GM18498 (cell line): ENCODE results near the gene FREM1.

ENCODE experiments used
- ATAC-seq: cut with Tn5 transposase; IDR thresholded peaks from one replicate; pipeline ENCODE4 v1.9.1; 2021; ENCODE audit warnings: mild to moderate bottlenecking, moderate library complexity; ENCODE audit not compliant: unreplicated experiment

FREM1 gene

DNA sequence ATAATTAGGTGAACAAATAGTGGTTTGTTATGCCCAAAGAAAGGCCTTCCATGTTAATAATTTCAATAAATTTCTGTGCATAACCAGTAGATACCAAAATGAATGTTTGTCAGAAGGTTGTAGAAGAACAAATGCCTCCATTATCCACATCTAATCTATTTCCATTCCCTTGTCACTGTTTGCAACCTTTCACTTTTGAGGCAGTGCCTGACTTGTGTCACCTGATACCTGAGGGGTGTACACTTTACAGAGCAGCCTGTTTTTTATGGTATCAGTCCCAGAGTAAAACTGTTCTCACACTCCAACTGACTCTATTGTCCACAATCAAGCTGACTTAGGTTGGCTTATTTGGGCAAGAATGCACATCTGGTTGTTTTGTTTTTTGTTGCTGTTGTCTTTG is 40.1 kb downstream of the FREM1 start:
- no peak for ATAC-seq

DNA sequence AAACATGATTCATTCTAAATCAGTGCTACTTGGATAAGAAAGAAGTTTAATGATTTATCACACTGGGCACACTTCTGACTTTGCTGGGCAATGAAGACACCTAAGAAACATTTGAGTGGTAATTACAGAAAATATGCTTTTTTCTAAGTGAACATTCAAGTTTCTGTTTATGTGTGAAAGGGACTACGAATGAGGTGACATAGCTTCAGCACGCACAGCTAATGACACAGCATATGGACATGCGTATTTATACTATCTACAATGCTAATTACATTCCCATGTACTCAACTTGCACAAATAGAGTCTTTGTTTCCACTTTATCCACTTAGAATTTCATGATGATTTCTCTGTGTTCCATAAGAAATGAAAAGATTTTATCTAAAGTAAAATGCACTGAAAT is 40.6 kb downstream of the FREM1 start:
- ATAC-seq, result no peak

DNA sequence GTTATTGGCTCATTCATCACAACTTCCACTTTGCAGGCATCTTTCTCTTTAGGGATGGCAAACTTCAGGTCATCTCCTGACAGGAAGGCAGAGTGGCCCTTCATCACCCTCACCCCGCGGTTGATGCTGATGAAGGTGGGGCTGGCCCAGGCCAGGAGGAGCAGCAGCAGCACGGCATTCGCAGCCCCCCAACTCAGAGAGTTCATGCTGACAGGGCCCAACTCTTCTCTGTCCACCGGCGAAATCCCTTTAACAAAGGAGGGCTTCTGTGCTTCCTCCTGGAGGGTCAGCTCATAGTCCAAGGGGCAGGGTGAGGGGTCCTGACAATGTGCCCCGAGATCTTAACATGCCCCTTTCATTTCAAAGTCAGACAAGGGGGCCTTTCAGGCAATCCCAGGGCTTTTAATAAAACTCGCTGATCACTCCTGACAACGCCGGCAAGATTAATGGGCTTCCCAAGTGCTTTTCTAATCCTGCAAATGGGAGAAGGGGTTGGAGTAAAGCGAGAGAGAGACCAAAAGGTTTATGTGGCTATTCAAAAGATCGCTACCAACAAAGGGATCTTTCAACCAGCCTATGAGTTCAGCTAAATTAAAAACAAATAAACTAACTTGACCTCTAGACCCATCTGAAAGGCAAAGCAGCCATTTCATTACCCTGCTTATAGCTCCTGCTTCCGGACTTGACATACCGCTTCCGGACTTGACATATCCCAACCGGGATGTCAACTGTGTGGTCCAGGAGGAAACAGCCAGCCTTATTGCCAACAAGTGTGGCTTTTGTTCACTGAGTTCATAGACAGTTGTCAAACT is 41.2 kb downstream of the FREM1 start:
- no peak for ATAC-seq

DNA sequence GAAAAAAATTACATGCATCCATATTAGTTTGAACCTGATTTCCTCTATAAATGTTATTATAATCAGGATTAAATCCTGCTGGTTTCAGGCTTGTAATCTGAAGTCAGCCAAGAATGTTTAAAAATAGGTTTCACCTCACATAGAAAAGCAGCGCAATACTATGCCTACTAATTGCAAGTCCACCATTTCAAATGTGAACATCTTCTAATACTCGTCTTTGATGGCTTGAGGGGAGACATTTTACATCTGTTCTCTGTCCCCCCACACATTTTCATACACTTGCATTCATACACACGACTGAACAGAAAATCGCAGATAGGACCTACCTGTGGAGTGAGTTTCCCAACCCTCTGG is 41.8 kb downstream of the FREM1 start:
- ATAC-seq, result no peak

DNA sequence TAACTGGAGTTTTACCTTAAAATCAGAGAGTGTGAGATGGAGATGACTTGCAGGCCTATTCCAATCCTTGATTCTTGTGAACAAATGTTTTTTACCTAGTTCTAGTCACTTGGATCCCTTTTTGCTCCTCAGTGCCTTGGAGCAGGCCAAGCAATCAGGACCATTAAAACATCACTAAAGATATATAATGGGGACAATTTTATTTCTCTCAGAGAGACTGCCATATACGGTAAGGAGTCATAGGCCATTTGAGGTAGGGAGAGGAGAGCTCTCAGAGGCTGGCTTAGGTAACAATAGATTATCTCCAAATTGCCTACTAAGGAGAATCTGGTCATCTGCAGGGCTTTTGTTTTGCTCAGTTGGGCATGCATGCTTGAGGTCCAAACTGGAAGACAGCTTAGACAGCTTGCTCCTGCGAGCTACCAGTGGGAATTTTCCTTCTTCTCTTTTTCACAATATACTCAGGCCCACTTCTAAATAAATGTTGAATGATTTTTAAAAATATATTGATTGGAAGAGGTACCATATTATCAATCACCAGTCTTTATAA is 44.0 kb downstream of the FREM1 start:
- ATAC-seq, result no peak

DNA sequence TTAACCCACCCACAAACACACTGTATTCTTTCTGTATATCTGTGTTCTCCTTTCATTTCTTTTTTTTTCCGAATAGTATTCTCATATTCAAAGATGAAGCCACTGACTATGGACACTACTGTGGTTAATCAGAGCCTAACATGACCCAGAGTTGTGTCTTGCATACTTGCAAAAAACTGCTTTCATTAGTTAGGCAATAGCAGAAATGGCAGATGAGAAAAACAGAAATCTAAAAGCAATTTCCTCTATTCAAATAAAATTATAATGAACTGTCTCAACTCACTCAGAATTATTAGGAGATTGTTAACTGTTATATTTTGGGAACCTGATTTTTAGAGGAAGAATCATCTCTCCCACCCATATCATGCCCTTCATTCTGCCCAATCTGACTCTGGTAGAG is 45.9 kb downstream of the FREM1 start:
- no peak for ATAC-seq

DNA sequence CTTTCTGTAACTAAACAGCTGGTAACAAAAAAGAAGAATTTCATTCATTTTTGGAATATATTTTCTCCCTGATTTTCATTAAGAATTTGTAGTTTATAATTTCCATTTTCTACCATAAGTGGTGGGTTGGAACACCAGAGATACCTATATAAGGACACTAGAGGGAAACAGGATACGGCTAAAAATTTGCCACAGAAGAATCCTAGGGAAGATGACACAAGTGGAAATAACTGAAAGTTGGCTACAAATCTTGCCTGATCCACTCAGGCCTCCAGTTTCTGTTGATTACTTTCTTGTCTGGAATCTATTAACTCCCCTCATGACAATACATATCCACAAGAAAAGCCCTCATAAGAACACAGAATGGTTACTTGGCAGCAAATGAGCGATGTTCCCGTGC is 46.8 kb downstream of the FREM1 start:
- no peak for ATAC-seq

DNA sequence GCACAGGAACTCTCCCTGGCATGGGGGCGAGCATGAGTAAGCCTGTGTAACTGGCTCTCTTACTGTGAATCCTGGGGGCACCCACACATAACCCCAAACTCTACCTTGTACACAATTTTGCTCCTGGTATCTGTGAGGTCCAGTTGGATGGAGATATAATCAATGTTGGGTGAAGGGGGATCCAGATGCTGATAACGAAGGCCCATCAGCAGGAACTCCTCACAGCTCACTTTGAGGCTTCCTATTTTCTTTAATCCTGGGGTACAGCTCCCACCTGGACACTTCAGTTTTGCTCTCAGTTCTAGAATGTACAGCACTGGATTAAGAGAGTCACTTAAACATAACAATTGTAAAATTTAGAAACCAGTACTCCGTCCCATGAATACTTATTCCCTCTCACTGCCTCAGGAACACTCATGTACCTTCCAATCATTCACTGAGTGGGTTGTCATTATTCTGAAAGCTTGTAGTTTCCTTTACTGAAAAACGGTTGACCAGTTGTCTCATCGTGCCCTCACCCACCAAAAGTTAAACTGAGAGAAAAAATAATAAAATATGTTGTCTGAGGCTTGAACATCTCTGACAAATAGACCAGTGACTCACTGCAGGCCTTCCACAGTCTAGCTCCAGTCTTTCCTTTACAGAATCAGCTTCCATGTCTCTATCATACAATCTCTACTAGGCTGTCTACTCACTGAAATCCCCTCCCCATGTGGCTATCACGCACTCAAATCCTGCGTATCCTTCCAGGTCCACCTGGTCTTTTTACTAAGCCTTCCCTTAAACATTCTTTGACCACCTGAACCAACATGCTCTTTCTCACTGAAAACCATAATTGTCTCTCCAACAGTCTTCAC is 52.6 kb downstream of the FREM1 start:
- no peak for ATAC-seq

DNA sequence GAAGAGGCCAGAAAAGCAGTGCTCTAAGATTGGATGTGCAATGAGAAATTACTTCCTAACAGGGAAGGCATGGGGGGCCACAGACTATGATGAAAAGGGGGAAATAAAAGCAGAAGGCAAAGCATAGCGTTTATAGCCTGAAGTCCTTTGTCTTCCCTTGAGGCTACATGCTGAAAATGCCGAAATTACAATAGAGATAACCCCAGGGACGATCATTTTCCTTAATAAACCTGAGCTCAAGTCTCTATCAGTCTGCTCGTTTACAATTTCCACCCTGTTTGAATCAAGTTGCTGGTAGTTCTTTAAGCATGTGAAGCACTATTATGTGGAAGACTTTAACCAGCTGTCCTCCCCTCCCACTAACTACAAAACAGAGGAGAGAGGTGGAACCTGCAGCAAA is 60.4 kb downstream of the FREM1 start:
- ATAC-seq, result no peak

DNA sequence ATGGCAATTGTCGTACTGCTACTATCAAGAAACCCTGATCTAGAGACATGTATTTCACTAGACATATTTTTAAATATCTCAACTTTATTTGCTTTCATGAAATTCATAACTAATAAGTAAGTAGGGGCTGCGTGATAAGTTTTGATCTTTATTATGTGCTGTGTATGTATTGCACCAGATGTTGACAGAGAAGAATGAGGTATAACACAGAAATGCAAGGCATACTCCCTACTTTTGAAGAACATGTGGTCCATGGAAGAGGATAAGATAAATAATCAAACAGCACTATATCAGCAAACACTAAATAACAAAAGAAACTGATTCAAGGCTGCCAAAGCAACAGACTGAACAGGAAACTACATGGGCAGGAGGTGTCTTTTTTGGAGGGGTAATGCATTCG is 60.9 kb downstream of the FREM1 start:
- no peak for ATAC-seq

DNA sequence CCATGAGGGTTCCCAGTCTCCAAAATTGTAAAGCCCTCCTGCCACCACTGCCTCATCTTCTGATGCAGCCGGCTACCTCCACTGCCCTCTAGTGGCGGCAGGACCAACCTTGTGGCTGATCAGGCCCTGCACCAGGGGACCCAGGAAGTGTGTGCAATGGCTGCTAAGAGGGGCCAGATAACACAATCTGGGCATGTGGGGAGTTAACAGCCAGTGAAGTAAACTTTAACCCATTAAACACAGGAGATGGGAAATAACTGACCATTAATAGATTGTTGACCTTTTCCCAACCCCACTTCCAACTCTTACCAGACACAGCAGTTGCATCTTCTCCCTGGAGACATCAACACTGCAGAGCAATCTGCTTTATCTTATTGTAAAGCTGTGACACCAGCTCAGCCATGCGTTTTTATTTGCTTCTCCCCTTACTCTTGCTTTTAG is 63.3 kb downstream of the FREM1 start:
- peak; percentile 99 for ATAC-seq

DNA sequence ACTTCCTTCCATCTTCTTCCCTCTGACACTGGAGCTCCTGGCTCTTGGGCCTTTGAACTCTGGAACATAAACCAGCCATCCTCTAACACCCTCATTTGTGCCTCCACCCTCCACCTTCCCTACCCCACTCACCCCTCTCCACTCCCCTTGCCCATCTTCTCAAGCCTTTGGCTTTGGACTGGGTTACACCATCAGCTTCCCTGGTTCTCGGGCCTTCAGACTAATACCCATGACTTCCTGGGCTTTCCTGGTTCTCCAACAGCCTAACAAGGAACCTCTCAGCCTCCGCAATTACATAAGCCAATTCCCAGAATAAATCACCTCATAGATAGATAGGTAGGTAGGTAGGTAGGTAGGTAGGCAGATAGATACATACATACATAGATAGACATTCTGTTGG is 67.1 kb downstream of the FREM1 start:
- ATAC-seq, result no peak

DNA sequence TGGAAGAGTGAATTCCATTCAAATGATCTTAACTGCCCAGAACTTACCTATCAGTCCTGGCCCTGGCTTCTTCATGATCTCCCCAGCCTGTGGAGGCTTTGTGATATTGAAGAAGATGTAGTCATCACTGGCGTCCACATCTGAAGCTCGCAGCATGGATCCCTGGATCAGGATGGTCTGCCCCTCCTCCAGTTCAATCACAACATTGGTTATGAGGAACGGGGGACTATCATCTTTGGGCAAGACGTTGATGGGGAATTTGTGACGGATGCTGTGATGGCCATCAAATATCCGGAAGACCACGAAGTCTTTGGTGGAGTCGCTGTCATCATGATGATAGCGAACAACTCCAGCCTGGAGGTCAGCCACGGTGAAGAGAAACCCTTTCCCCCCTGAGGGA is 68.0 kb downstream of the FREM1 start:
- ATAC-seq, result no peak

DNA sequence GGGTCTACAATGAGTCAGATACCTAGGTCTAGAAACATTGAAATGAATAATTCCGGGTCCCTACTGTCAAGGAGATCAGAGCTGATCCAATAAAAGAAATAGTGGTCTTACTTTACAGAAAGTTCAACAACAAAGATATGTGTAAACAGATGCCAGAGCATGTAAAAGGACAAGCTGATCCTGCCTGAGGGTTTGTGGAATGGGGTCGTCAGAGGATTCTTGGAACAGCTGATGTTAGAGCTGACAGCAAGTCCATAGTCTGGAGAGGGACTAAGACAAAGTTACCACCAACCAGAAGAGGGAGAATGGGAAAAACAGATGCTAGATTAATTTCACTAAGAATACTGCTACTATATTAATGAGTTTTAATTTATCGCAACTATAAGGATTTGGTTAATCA is 71.5 kb downstream of the FREM1 start:
- ATAC-seq, result no peak

DNA sequence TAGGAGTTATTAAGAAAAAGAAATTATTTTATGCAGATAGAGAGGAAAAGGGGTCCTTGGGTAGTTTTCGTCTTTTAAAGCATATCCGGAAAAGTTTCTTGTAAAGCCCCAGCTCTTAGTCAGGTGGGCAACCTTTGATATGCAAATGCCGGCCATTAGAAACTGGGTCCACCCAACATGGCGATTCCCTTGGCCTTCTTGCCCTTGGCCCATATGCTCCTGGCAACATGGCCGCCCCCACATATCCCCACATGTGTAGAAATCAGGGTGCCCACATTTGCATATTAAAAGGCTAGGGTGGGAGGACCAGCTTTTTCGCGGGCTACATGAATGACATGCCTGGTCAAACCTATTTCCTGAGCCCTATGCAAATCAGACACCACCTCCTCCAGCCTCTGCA is 73.3 kb downstream of the FREM1 start:
- no peak for ATAC-seq

DNA sequence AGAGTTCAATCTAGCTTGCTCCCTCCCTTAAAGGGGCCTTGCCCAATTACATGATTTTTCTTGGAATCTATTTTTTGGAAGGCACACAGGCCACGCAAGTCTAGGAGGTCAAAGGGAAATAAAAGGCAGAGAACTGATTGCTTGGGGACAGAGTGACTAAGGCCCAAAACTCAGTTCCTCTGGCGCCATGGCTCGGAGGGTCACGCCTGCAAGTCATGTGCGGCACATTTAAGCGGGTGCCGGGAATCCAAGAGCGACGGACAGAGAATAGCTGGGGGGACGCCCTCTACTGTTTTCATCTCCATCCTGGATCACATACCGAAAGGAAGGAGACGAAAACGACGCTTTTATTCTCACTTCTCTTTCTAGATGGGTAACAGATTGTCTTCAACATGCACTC is 78.6 kb downstream of the FREM1 start:
- ATAC-seq, result no peak

DNA sequence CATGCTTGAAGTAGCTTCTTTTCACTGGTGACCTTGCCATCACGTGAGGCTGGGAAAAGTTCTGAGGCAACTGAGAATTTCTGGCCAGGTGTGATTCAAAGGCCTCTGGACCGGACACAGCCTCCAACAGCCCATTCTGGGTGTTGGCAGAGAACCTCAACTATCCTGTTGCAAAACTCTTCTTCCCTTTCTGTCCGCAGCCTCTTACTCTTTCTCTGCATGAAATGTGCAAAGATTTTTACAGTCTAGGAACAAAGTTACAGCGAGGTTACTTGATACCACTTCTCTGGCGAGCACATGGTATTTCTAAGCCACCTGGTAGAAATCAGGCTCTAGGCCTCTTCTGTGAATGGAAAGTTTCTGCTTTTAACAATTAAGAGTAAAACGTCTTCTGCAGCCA is 79.2 kb downstream of the FREM1 start:
- ATAC-seq, result no peak

DNA sequence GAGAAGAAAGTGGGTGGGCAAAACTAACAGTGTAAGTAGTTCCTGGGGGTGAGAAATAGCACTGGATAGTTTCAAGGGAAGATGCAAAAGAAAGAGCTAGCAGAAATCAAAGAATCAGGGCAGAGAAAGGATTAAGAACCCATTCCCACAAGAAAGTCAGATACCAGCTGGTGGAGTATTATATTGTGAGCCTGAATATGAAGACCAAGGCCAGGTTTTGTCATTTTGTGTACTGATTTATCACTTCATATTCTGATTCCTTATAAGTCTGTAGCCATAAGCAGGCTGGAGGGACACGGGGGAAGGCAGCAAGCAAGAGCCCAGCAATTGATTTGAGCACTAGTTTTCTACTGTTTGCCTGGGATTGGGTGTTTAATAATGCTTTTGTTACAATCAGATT is 80.2 kb downstream of the FREM1 start:
- ATAC-seq, result no peak

DNA sequence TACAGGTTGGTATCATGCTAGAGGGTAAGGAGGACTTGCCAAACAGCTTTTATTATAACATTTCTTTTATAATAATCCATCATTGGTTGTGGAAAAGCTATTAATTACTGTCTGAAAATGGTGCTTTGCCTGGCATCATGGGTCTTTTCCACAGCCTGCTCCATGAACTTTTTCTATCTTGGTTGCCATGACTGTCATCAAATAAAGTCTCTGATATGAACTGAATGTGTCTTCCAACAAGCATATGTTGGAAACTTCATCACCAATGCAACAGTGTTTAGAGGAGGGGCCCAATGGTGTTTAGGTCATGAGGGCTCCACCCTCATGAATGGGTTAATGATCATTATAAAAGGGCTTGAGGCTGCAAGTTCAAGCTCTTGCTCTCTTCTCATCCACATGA is 81.0 kb downstream of the FREM1 start:
- no peak for ATAC-seq

DNA sequence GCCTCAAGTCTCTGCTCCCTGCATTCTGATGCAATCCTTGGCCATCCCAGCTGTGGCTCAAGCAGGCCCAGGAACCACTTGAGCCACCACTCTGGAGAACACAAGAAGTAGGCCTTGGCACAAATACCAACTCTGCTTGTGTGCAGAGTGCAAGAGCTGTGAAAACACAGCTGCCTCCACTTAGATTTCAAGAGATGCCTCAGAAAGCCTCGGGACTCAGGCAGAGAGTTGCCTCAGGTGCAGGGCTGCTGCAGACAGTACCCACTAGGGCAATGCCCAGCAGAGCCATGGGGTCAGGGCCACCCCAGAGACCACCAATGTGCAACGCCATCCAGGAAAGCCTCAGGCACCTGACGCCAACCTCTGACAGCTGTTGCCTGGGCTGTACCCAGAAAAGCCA is 82.4 kb downstream of the FREM1 start:
- no peak for ATAC-seq

DNA sequence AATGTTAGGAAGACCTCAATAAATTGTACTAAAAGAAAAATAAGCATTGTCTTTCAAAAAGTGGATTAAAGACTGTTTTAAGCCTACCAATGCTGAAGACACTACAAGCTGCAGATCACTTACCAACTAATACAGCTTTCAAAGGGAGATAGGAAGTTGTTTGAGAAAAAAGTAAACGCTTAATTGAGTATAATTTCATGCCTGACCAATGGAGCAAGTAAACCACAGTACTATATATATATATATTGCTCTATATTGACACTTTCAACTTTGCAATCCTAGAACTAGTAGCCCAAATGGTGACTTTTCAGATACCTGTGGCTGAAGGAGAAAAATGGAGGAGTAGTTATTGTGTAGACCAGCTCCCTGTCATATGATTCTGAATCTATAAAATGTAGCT is 85.7 kb downstream of the FREM1 start:
- peak; percentile 45 for ATAC-seq

DNA sequence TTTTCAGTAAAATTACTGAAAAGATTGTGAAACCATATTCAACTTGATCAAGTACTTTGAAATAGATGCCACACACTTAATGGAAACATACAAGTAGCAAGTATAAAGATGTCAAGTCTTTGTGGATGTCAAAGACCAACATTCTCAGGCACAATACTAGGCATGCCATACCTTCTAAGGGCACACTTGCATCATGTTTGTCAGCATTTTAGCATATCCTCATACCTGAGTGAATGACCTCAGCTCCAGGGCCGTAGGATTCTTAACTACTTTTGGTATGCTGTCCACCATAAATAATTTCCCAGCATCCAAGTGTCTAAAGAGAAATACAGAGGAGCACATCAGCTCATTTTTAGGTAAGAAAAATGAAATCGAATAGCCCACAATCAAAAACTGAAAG is 86.4 kb downstream of the FREM1 start:
- ATAC-seq, result no peak
